Myocyte (in vitro differentiated cells): Measurements from ENCODE around the gene GLIPR1L2. TPM values are rescaled to one million over a fixed set of nuclear protein-coding genes. Genes with fewer than 3 reads are reported as not detected.
A peak's percentile ranks its signal among the peaks of the same experiment; 100 is the strongest.
"Not testable (repeated sequence)": the region's sequence is repeated elsewhere in the genome, so short reads cannot be mapped to it uniquely, and the experiment has no call there.

ENCODE experiments used
- DNase-seq: peaks from one replicate; pipeline ENCODE4 v3.0.0-alpha.2; 2012; ENCODE audit warnings: low read depth
- total RNA-seq: library from RNA; depleted of rRNA; stranded (reverse); fragments of >200 nt; gene quantifications from 2 replicates; pipeline ENCODE4 v1.2.3, GENCODE V29; 2014

Gene GLIPR1L2
- total RNA-seq, 1 donor from 2014 or later: 0.91 TPM

- peak; percentile 9 for DNase-seq
Observed at GRCh38 chr12:75432924-75433323, 42.0 kb downstream of the GLIPR1L2 start.

GRCh38 chr12:75437564-75437963 lies 46.7 kb downstream of the GLIPR1L2 start:
- DNase-seq: no peak

- no peak for DNase-seq
Observed at GRCh38 chr12:75438059-75438754, 47.3 kb downstream of the GLIPR1L2 start.

GRCh38 chr12:75439048-75439447 lies 48.2 kb downstream of the GLIPR1L2 start:
- DNase-seq: no peak

- DNase-seq: no peak
Observed at GRCh38 chr12:75439930-75440329, 49.0 kb downstream of the GLIPR1L2 start.

GRCh38 chr12:75441687-75442449 lies 51.0 kb downstream of the GLIPR1L2 start:
- DNase-seq: not testable (repeated sequence)

GRCh38 chr12:75442454-75442853 lies 51.6 kb downstream of the GLIPR1L2 start:
- not testable (repeated sequence) for DNase-seq

- DNase-seq: no peak
Observed at GRCh38 chr12:75443709-75444108, 52.8 kb downstream of the GLIPR1L2 start.

GRCh38 chr12:75444429-75445136 lies 53.7 kb downstream of the GLIPR1L2 start:
- peak; percentile 37 for DNase-seq

- DNase-seq: not testable (repeated sequence)
Observed at GRCh38 chr12:75445137-75445507, 54.2 kb downstream of the GLIPR1L2 start.

GRCh38 chr12:75446857-75447256 lies 56.0 kb downstream of the GLIPR1L2 start:
- peak; percentile 9 for DNase-seq

GRCh38 chr12:75447691-75448393 lies 57.0 kb downstream of the GLIPR1L2 start:
- no peak for DNase-seq

GRCh38 chr12:75452675-75453330 lies 61.9 kb downstream of the GLIPR1L2 start:
- peak; percentile 17 for DNase-seq

GRCh38 chr12:75455839-75456238 lies 65.0 kb downstream of the GLIPR1L2 start:
- DNase-seq: no peak

GRCh38 chr12:75457191-75457590 lies 66.3 kb downstream of the GLIPR1L2 start:
- no peak for DNase-seq

- DNase-seq: not testable (repeated sequence)
Observed at GRCh38 chr12:75457866-75458265, 67.0 kb downstream of the GLIPR1L2 start.

GRCh38 chr12:75459755-75460154 lies 68.9 kb downstream of the GLIPR1L2 start:
- DNase-seq: no peak

- no peak for DNase-seq
Observed at GRCh38 chr12:75460204-75460603, 69.3 kb downstream of the GLIPR1L2 start.

GRCh38 chr12:75471902-75472890 lies 81.3 kb downstream of the GLIPR1L2 start:
- no peak for DNase-seq

GRCh38 chr12:75474116-75474515 lies 83.2 kb downstream of the GLIPR1L2 start:
- no peak for DNase-seq
